ENCODE measurements around the gene IFNL2.
"Not testable (repeated sequence)": the region's sequence is repeated elsewhere in the genome, so short reads cannot be mapped to it uniquely, and the experiment has no call there.

Gene IFNL2

DNA sequence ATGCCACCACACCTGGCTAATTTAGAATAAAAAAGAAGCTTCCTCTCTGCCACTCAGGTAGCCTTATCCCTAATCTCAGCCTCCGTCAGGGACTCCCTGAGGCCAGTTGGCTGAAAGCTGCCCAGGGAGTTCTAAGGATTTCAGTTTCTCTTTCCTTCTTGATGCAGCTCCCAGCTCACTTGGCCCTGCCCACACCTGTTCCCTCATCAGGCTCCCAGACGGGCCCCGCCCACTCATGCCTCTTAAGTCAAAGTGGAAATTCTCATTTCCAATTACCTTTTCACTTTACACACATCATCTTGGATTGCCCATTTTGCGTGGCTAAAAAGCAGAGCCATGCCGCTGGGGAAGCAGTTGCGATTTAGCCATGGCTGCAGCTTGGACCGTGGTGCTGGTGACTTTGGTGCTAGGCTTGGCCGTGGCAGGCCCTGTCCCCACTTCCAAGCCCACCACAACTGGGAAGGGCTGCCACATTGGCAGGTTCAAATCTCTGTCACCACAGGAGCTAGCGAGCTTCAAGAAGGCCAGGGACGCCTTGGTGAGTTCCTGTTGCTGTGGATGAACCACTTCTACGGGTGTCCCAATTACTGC is 28.0 kb downstream of the IFNL2 start, which contains the start of gene IFNL1:
TSS of gene IFNL1 (plus strand) at position 353 of the 591 bp plus-strand sequence. CDS start at position 368, 15 bp downstream.
- FAIRE-seq, result no peak
- DNase-seq (ENCODE audit: insufficient read length, low spot score), result no peak

DNA sequence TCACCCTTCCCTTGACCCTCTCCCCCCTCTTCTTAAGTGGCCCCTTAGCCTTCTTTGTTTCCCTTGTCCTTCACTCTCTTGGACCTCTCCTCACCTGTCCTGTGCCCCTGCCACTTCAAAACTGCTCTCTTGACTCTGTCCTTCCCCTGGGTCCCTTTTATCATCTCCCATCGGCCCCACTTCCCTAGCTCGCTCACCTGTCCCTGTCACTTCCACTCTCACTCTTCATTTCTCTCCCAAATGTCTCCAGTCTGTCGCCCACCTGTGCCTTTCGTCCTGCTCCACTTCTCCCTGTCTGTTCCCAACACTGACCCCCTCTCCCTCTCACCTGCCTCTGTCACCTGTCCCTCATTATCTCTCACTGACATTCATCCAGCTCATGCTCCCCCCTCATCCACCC is 28.7 kb downstream of the IFNL2 start:
- FAIRE-seq (no peak), DNase-seq (ENCODE audit: insufficient read length, low spot score) (no peak)

DNA sequence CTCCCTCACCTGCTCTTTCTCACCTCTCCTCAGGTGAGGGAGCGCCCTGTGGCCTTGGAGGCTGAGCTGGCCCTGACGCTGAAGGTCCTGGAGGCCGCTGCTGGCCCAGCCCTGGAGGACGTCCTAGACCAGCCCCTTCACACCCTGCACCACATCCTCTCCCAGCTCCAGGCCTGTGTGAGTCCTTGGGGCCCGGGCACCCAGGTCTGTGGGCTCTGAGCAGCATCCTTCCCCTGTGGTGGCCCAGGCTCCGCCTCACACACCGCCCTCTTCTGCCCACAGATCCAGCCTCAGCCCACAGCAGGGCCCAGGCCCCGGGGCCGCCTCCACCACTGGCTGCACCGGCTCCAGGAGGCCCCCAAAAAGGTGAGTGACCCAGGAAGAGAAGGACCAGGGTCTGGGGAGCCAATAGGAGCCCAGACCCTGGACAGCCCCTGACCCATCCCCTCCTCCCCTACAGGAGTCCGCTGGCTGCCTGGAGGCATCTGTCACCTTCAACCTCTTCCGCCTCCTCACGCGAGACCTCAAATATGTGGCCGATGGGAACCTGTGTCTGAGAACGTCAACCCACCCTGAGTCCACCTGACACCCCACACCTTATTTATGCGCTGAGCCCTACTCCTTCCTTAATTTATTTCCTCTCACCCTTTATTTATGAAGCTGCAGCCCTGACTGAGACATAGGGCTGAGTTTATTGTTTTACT is 29.9 kb downstream of the IFNL2 start:
- FAIRE-seq, result no peak
- no peak for DNase-seq (ENCODE audit: insufficient read length, low spot score)

DNA sequence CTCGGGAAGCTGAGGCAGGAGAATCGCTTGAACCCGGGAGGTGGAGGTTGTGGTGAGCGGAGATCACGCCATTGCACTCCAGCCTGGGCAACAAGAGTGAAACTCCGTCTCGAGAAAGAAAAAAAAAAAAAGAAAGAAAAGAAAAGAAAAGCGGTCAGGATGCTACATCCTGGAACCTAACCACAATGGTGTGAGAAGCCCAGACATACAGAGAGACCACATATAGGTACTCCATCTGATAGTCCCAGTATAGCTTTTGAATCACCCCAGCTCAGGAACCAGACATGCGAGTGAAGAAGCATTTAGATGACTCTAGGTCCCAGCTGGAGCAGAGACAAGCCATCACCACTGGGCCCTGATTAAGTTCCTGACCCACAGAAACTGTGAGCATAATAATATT is 31.2 kb downstream of the IFNL2 start:
- DNase-seq (ENCODE audit: insufficient read length, low spot score) (no peak), FAIRE-seq (no peak)

DNA sequence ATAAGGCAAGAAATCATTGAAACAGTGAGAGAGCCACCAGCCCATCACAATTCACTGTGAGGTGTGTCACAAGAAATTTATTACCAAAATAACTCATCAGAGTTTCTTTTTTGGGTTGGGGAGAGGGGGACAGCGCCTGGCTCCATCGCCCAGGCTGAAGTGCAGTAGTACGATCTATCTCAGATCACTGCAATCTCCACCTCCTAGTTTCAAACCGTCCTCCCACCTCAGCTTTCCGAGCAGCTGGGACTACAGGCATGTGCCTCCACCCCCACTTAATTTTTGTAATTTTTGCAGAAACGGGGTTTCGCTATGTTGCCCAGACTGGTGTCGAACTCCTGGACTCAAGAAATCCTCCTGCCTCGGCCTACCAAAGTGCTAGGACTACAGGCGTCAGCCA is 31.6 kb downstream of the IFNL2 start:
- FAIRE-seq, result no peak
- no peak for DNase-seq (ENCODE audit: insufficient read length, low spot score)

DNA sequence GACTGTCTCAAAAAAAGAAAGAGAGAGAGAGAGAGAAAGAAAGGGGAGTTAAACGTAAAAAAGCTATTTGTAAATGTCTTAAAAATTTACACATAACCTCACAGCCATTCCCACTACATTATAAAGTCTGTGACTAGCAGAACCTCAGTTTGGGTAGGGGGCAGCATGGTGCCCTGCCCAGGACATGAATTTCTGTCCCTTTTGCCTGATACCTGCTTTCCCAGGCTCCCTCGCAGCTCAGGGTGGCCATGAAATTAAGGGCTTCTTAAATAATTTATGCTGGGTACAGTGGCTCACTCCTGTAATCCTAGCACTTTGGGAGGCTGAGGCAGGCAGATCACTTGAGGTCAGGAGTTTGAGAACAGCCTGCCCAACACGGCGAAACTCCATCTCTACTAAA is 32.8 kb downstream of the IFNL2 start:
- no peak for DNase-seq (ENCODE audit: insufficient read length, low spot score)
- FAIRE-seq, result no peak

DNA sequence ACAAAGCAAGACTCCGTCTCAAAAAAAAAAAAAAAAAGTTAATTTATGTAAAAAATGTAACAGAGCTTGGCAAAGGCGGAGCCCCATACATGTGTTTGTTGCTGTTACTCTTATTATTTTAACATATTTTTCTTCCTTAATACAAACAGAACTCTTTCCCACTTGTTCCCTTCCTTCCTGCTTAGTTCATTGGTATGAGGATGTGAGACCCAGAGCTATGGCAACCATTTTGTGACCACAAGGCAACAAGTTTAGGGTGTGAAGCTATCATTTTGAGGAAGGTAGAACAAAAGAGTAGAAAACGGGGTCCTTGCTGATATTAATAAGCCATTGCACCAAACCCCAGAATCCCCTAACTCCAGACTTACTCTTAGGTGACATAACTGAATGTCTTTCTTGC is 33.4 kb downstream of the IFNL2 start:
- no peak for FAIRE-seq
- no peak for DNase-seq (ENCODE audit: insufficient read length, low spot score)

DNA sequence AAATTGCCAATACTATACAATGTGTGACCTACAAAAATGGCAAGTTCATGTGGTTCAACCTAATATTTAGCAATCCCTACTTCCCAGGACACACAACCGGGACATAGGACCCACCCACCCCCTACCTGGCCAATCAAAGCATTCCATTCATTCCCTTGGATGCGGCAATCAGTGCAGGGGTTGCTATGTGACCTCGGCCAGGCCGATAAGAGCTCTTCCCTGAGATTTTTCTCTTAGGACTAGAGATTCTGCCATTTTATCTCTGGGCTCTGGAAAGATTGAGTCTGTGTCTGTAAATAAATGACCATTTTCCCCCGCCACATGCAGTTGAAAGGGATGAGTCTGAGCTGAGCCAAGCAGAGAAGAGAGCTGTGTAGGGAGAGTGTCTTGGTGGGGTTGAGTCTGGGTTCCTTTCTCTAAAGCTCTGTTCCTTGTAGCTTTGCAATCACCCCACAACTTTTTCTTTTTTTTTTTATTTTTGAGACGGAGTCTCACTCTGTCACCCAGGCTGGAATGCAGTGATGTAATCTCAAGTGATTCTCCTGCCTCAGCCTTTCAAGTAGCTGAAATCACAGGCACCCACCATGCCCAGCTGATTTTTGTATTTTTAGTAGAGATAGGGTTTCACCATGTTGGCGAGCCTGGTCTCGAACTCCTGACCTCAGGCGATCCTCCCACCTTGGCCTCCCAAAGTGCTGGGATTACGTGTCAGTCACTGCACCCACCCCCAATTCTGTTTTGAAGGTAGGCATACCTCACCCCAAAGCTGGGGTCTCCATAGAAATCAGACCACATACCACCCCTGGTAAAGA is 35.4 kb downstream of the IFNL2 start:
- FAIRE-seq (no peak), DNase-seq (ENCODE audit: insufficient read length, low spot score) (no peak)

DNA sequence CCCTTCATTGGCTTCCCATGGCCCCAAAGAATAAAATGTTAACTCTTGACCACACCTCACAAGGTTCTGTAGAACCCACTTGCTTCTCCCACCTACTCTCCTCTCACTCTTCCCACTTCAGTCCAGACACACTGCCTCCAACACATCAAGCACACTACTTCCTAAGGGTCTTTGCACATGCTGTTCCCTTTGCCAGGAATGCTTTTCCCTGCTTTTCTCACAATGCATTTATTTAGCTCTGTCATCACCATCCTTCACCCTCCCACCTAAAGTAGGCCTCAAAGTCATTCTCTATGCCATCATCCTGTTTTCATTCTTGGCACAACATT is 36.0 kb downstream of the IFNL2 start:
- DNase-seq (ENCODE audit: insufficient read length, low spot score), result no peak
- no peak for FAIRE-seq

DNA sequence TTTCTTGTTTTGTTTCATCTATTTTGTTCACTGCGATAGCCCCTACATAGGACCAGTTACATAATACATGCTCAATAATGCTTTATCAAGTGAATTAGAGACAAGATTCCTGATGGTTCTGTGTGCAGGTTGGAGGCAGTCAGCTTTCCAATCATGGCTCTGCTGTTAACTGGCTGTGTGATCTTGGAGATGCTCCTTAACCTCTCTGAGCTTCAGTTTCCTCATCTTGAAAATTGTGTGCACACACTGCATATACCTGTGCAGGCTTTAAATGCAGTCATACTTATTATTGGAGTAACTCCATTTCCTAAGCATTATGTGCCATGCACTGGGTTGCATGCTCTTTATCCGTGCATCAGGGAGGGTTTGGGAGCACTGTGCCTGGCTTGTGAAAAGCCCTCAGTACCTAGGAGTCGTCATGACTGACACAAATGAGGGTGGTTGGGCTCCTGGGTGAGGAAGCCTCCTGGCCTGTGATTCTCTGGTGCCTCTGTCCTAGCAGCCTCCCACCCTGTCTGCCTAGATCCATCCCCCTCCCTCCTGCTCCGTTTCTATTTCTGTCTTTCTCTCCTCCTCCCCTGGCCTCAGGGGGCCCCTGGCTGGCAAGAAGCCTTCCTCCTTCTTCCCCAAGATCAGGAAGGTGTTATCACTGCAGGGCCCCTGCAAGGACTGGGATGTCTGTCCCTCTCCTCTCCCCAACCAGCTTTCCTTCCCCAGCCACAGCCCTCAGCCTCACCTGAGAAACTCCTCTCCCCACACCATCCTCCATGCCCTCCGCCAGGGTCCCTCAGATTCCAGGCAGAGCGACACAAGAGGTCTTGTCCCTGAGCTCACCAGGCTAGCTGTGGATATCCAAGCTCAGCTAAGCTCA is 36.7 kb downstream of the IFNL2 start:
- DNase-seq (ENCODE audit: insufficient read length, low spot score) (no peak), FAIRE-seq (no peak)

DNA sequence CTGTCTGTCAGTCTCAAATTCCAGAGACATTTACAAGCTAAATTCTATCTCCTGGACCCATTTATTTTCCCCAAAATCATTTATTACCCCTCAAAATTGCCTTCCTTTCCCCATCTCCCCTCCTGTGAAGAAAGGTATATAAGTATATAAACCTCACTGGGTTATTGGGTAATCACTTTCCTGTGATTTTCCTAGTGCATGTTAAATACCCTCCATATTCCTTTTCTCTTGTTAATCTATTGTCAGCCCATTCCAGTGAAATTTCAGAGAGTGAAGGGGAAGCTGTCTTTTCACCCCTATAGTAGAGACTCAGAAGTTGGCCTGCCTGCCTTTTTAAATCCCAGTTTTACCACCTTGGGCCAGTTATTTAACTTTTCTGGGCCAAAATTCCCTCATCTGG is 37.9 kb downstream of the IFNL2 start:
- DNase-seq (ENCODE audit: insufficient read length, low spot score), result no peak
- no peak for FAIRE-seq

DNA sequence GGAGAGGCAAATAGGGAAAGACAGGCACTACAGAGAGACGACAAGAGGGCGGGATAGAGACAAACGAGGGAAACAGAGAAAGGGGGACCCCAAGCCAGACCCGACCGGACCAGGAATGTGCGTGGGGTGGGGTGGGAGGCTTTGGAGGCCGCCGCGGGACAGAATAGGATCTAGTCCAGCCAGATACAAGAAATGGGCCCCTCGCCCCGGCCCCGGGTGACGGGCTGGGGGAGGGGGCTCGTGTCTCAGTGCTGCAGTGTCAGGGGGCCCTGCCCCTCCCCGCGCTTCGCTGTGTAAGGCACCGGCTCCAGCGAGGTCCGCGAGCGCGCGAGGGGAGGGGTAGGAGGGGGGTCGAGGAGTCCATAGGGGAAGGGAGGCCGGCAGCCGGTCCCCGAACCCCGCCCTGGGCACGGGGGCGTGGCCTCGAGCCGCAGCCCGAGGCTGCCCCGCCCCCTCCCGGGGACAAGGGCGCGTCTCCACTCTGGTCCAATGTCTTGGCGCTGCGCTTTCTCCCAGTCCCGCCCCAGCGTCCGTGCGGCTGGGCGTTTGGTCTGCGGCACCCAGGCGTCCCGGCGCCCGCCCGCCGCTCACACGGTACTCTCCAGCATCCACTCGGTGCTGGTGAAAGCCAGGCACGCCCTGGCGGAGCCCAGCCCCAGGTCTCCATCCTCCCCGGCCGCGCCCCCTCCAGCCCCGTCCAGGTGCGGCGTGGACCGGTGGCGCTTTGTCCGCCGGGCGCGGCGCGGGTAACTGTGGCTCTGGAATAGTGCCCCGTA is 39.0 kb downstream of the IFNL2 start:
- DNase-seq (ENCODE audit: insufficient read length, low spot score), result no peak
- no peak for FAIRE-seq

DNA sequence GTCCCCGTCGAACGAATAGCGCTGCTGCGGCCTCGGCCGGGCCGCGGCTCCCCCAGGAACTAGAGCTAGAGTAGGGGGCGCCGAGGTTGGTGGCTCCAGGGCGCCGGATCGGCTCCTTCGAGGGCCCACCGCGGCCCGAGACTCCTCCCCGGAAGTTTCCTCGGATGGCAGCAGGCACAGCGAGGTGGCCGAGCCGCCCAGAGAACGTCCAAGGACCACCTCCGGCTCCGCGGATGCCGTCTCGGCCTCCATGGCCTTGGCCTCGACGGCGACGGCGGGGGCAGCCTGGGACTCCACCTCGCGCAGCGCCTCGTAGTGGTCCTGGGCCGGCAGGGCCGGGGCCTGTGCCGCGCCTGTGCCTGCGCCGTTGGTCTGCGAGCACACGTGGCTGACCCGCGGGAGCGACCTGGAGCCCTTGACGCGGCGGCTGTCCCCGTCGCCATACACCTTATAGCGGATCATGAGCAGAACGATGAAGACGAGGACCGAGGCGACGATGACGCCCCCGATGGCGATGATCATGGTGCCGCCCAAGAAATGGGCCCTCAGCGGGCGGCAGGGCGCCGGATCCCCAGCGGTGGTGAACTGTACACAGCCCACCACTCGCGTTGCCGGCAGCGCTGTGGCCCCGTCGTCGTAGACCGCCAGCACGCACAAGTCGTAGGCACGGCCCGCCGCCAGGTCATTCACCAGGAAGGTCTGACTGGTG is 39.8 kb downstream of the IFNL2 start:
- FAIRE-seq (no peak), DNase-seq (ENCODE audit: insufficient read length, low spot score) (no peak)

DNA sequence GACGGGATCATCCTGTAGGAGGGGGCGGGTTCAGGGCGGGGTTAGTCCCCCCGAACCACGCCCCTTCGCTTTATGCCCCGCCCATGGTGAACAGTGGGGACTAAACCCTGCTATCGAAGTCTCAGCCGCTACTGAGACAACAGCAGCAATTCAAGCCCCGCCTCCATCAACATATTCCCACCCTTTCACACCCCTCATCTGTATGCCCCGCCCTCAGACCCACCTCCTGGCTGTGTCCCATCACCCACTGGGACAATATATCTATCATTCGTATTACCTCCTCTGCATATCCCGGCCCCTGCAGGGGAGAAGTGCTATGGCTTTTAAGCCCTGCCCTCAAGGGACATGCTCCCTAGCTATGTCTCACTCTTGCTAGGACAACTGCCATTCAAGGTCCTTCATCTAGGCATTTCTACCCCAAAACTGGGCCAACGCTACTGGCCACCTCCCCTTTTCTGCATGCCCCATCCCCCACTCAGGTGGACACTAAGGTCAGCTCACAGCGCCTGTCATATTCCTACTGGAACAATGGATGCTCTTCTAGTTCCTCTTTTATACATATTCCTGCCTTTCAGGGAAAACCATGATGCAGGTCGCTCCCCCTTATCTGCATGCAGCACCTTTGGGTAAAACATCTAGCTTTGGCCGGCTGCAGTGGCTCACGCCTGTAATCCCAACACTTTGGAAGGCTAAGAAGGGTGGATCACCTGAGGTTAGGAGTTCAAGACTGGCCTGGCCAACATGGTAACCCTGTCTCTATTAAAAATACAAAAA is 40.5 kb downstream of the IFNL2 start:
- no peak for FAIRE-seq
- DNase-seq (ENCODE audit: insufficient read length, low spot score), result no peak

DNA sequence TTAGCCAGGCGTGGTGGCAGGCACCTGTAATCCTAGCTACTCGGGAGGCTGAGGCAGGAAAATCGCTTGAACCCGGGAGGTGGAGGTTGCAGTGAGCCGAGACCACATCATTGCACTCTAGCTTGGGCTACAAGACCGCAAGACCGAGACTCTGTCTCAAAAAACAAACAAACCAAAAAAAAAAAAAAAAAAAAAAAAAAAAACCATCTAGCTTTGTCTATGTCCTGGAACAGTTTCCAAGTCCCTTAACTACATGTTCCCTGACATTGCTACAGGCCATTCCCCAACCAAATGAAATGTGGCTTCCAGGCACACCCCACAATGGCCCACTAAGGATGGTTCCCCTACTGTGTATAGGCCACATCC is 41.1 kb downstream of the IFNL2 start:
- FAIRE-seq; DNase-seq (ENCODE audit: insufficient read length, low spot score): not testable (repeated sequence)

DNA sequence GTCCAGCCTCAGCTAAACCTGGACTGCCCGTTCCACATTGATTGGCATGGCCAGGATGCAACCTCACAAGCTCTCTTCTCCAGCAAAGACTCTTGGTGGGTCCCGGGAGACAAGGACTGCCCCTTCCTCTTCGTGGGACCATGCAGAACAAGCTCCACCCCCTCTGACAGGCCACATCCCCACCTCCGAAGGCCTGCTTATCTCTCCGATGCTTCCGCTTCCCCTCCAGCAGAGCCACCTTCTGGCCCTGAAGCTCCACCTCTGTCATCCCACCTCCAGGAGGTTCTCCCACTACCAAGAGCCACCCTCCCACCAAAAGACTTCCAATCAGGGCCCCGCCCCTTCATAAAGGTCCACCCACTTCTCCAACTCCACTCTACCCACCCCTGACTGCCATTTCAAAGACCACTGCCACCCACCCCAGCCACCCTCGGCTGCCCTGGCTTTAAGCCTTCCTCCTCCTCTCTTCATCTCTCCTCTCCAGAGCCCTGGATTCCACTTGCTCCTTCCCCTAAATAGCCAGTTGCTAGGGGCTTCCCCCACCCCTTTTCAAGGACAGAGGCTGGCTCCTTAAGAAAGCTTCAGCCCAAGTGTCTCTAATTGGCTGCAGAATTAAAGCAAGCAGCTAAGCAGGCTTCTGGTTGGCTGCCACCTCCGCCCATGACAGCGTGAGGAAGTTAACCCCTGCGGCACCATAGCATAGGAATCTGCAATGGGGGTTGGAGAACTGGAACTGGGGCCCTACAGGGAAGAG is 42.5 kb downstream of the IFNL2 start:
- no peak for FAIRE-seq
- no peak for DNase-seq (ENCODE audit: insufficient read length, low spot score)

DNA sequence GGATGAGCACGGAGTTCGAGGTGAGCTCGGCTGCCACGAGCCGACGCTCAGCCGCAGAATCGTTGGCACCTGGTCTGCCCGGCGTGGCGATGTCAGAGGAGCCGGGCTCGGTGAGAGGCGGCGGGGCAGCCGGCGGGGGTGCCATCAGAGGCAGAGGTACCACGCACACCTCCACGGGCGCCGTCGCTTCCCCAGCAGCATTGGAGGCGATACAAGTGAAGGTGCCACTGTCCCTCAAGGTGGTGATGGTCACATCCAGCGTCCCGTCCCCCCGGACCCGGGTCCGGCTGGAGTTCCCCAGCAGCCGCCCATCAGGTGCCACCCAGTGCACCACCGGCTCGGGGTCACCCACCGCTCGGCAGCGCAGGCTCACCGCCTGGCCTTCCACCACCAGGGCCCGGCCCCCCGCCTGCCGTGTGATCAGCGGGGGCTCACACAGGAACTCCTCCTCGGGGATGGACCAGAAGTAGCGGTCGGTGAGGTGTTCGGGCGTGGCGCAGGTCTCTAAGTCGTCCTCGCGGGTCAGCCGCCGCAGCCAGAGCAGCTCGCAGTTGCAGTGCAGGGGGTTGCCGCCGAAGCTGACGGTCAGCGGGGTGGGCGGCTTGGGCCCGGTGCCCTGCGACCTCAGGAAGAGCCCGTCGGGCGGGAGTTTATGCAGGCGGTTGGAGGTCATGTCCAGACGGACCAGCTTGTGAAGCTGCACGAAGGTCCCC is 46.0 kb downstream of the IFNL2 start:
- FAIRE-seq, result no peak
- no peak for DNase-seq (ENCODE audit: insufficient read length, low spot score)

DNA sequence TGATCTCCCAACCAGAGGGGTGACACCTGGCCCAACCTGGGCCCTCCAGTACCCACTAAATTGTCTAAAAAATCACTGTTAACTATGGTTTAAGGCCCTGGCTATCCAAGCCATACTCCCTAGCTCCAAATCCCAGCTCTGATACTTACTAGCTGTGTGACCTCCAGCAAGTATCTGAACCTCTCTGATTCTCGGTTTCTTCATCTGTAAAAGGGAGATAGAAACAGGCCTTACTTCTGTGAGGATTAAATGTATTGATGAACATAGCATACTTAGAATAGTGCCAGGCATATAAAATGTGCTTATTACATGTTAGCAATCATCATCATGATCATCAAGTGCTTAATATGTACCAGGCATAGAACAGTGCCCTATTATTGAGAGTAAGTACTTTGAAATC is 47.7 kb downstream of the IFNL2 start:
- FAIRE-seq (no peak), DNase-seq (ENCODE audit: insufficient read length, low spot score) (no peak)
